ENCODE data around the gene FN3KRP. TPM values are rescaled to one million over a fixed set of nuclear protein-coding genes. Genes with fewer than 3 reads are reported as not detected.

The FN3KRP gene
- polyA plus RNA-seq, 3 donors = 16.5 to 24.8 (median 23.2) TPM

DNA sequence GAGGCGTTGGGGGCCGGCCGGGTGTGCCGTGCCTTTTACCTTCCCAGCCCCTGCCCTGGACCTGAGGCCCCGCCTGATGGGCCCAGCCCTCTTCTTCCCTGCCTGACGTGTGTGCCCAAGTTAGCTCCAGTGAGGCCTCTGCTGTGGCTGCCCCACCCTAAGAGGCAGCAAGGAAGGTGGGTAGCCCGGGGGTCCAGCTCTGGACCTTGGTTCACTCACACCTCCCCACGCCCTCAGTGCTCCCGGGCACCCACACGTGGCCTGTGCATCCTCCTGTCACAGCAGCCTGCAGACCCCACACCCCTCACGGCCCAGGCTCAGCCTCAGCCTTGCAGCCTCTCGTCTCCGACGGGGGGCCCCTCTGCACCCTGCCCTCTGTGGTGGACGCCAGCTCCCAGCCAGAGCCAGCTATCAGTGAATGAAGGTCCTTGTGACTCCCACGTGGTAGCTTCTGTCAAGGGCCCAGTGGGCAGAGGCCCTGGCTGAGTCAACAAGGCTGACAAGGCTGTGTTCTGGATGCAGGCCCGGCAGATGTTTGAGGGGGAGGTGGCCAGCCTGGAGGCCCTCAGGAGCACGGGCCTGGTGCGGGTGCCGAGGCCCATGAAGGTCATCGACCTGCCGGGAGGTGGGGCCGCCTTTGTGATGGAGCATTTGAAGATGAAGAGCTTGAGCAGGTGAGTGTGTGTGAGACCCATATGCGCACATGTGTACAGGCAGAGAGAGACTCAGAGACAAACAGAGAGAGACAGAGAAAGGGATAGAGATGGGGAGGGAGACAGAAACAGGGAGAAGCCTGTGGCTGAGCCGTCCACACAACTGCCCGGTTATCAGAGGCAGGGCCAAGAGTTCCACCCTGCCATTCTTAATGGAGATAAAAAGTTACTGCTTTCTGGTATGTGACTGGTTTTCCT lies 21.7 kb downstream of the FN3KRP start:
- Histone ChIP-seq H3K27ac (ENCODE audit: low read depth in 1 of 2, low read length in 2 of 2) (no peak overlapping the region), H3K36me3 (replicated peaks in 1 of 2; ENCODE audit: control insufficient read depth in 1 of 2, insufficient read depth in 2 of 2, low read length in 2 of 2) (peaks cover 0 to 5% of the 10 kb centered on the region in 2 donors), H3K27me3 (ENCODE audit: control insufficient read depth in 2 of 2, insufficient read depth in 2 of 2, low read length in 2 of 2) (peaks cover 0 to 12% of the 10 kb centered on the region in 2 donors), H3K79me2 (ENCODE audit: insufficient read depth, low read length) (no peaks in the 10 kb centered on the region), H3K9me3 (replicated peaks in 1 of 2; ENCODE audit: control insufficient read depth in 1 of 2, insufficient read depth in 1 of 2, low read length in 2 of 2) (peaks cover 19 to 26% of the 10 kb centered on the region in 2 donors), H3K4me3 (replicated peaks in 1 of 3; ENCODE audit: low read depth in 2 of 3, low read length in 3 of 3) (no peak overlapping the region), H3K4me2 (replicated peaks; ENCODE audit: extremely low read depth, low read length, poor library complexity, severe bottlenecking) (no peak overlapping the region), H2AFZ (ENCODE audit: insufficient read depth, low read depth, low read length, poor library complexity, severe bottlenecking) (no peak overlapping the region), H3K9ac (ENCODE audit: insufficient read depth, low read length, poor library complexity, severe bottlenecking) (no peak overlapping the region), H4K20me1 (ENCODE audit: insufficient read depth, low read length) (no peaks in the 10 kb centered on the region), H3K4me1 (ENCODE audit: control insufficient read depth in 1 of 2, insufficient read depth in 2 of 2, low read length in 2 of 2) (peaks cover 2 to 11% of the 10 kb centered on the region in 2 donors)
- Mint-ChIP-seq H3K4me3 (no peak overlapping the region), H3K36me3 (peaks cover 6 to 11% of the 10 kb centered on the region in 2 donors), H3K27ac (no peak overlapping the region), H3K27me3 (ENCODE audit: low read depth in 3 of 3) (peaks cover 12 to 24% (median 22%) of the 10 kb centered on the region in 3 donors), H3K4me1 (peaks cover 7% of the 10 kb centered on the region), H3K9me3 (peaks cover 13 to 48% (median 30%) of the 10 kb centered on the region in 7 donors)
- 91% methylated on average over 23 of the region's 26 CpGs for WGBS (ENCODE audit: insufficient coverage)
- no peak for DNase-seq
- TF ChIP-seq, protein P1, sequence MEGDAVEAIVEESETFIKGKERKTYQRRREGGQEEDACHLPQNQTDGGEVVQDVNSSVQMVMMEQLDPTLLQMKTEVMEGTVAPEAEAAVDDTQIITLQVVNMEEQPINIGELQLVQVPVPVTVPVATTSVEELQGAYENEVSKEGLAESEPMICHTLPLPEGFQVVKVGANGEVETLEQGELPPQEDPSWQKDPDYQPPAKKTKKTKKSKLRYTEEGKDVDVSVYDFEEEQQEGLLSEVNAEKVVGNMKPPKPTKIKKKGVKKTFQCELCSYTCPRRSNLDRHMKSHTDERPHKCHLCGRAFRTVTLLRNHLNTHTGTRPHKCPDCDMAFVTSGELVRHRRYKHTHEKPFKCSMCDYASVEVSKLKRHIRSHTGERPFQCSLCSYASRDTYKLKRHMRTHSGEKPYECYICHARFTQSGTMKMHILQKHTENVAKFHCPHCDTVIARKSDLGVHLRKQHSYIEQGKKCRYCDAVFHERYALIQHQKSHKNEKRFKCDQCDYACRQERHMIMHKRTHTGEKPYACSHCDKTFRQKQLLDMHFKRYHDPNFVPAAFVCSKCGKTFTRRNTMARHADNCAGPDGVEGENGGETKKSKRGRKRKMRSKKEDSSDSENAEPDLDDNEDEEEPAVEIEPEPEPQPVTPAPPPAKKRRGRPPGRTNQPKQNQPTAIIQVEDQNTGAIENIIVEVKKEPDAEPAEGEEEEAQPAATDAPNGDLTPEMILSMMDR (IDR thresholded peaks at IDR 0.05) = no peak
- intact Hi-C loops (cut with micrococcal nuclease) = no loop called here

DNA sequence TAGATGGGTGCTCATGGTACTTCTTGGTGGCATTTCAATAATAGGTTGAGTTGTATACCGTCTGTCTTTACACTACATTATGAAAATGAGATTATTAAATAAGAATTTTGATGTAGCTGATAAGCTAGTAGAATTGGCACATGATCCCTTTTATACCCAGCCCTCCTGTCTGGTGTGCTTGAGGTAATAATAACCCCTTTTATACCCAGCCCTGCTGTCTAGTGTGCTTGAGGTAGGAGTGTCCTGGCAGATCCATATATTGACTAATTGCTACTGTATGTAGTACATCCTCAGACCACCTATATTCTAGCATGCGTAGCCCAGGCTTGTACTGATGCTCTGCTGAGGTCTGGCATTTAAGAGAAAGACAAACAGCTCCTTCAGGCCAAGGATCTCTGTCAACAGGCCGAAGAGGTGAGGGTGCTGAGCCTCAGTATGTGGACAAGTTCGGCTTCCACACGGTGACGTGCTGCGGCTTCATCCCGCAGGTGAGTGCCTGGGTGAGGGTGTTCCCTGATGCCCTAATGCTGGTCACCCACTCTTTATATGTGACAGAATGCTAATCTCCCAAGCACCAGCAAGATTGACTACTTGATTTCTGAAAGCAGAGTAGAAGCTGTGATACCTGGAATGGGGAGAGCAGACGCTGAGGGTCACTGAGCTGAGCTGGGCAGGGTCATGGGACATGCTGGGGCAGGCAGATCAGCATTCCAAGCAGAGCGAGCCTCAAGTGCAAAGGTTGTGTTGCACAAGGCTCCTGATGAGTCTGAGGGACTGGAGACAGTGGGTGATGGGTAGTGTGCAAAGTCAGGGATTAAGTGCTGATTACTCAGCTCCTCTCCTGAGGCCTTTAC lies 24.6 kb downstream of the FN3KRP start:
- Histone ChIP-seq H4K20me1 (ENCODE audit: insufficient read depth, low read length) (no peaks in the 10 kb centered on the region), H3K27me3 (ENCODE audit: control insufficient read depth in 2 of 2, insufficient read depth in 2 of 2, low read length in 2 of 2) (peaks cover 0 to under 1% of the 10 kb centered on the region in 2 donors), H3K4me3 (replicated peaks in 1 of 3; ENCODE audit: low read depth in 2 of 3, low read length in 3 of 3) (no peak overlapping the region), H3K79me2 (ENCODE audit: insufficient read depth, low read length) (no peaks in the 10 kb centered on the region), H3K9me3 (replicated peaks in 1 of 2; ENCODE audit: control insufficient read depth in 1 of 2, insufficient read depth in 1 of 2, low read length in 2 of 2) (peaks cover 9 to 25% of the 10 kb centered on the region in 2 donors), H3K36me3 (replicated peaks in 1 of 2; ENCODE audit: control insufficient read depth in 1 of 2, insufficient read depth in 2 of 2, low read length in 2 of 2) (no peaks in the 10 kb centered on the region), H3K9ac (ENCODE audit: insufficient read depth, low read length, poor library complexity, severe bottlenecking) (no peak overlapping the region), H3K4me2 (replicated peaks; ENCODE audit: extremely low read depth, low read length, poor library complexity, severe bottlenecking) (no peak overlapping the region), H3K4me1 (ENCODE audit: control insufficient read depth in 1 of 2, insufficient read depth in 2 of 2, low read length in 2 of 2) (no peaks in the 10 kb centered on the region), H2AFZ (ENCODE audit: insufficient read depth, low read depth, low read length, poor library complexity, severe bottlenecking) (no peak overlapping the region), H3K27ac (ENCODE audit: low read depth in 1 of 2, low read length in 2 of 2) (no peak overlapping the region)
- H3K4me3 Mint-ChIP-seq = no peak overlapping the region
- no peak for DNase-seq
- WGBS (ENCODE audit: insufficient coverage) = 93% methylated on average over 2 of the region's 10 CpGs
- intact Hi-C loops (cut with micrococcal nuclease) = no loop called here
- no peaks in the 10 kb centered on the region for H3K4me1 Mint-ChIP-seq
- H3K9me3 Mint-ChIP-seq = peaks cover 11 to 45% (median 34%) of the 10 kb centered on the region in 7 donors
- TF ChIP-seq, protein P1 (IDR thresholded peaks at IDR 0.05) = no peak
- H3K27ac Mint-ChIP-seq = no peak overlapping the region
- H3K36me3 Mint-ChIP-seq = peaks cover 2 to 5% of the 10 kb centered on the region in 2 donors
- H3K27me3 Mint-ChIP-seq (ENCODE audit: low read depth in 3 of 3) = peaks cover 3 to 8% (median 7%) of the 10 kb centered on the region in 3 donors

Measured in CD14-positive monocyte (primary cell).